Nephron progenitor cell (in vitro differentiated cells): ENCODE measurements around the gene CABP4.
A peak's percentile ranks its signal among the peaks of the same experiment; 100 is the strongest.

Source experiments
- DNase-seq: peaks from one replicate; pipeline ENCODE4 v3.0.0; 2021
- H3K27ac Mint-ChIP-seq: 2 replicates; pipeline ENCODE4 v1.8.0; 2021; ENCODE audit warnings: mild to moderate bottlenecking, moderate library complexity, mixed read lengths
- H3K27me3 Mint-ChIP-seq: 2 replicates; pipeline ENCODE4 v1.8.0; 2021; ENCODE audit warnings: mild to moderate bottlenecking, low read depth, mixed read lengths; ENCODE audit not compliant: poor library complexity
- H3K36me3 Mint-ChIP-seq: 2 replicates; pipeline ENCODE4 v1.8.0; 2021; ENCODE audit warnings: low read depth, mixed read lengths
- H3K4me1 Mint-ChIP-seq: 2 replicates; pipeline ENCODE4 v1.8.0; 2021; ENCODE audit warnings: mixed read lengths
- H3K4me3 Mint-ChIP-seq: 2 replicates; pipeline ENCODE4 v1.8.0; 2021; ENCODE audit warnings: mild to moderate bottlenecking, moderate library complexity, mixed read lengths
- H3K9me3 Mint-ChIP-seq: 2 replicates; pipeline ENCODE4 v1.8.0; 2021; ENCODE audit warnings: mild to moderate bottlenecking, moderate library complexity, mixed read lengths
- TF ChIP-seq, protein P1 (sequence below): fragments of 200-600 bp; sonication (generic); IDR thresholded peaks from 2 replicates; pipeline ENCODE4 v1.5.0; 2021; ENCODE audit warnings: antibody characterized with exemption

CABP4 gene

DNA sequence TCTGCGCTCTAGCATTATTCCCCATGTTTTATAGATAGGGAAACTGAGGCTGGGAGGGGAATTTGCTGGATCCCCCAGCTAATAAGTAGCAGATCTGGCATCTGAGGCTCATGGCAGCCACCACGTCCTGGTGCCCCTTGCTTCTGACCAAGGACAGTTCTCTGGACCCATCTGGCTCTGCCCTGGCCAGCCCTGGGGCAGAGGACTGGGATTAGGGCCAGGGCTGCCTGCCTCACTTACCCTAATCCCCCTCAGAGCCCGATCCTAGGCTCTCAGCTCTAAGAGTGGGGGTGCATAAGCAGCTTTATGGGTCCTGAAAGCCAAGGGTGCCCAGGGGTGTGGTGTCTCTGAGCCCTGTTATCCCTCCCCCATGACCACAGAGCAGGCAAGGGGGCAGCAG lies at the start of gene CABP4:
Gene CABP4, plus strand, starts transcription at position 301 of the 400 bp plus-strand sequence. Its CDS starts 70 bp downstream, at position 371.
- Mint-ChIP-seq H3K36me3 (no peaks in the 10 kb centered on the region), H3K4me1 (peaks cover 36% of the 10 kb centered on the region), H3K27me3 (peaks cover 3% of the 10 kb centered on the region), H3K9me3 (no peaks in the 10 kb centered on the region), H3K27ac (no peak within 1 kb of the TSS), H3K4me3 (no peak within 1 kb of the TSS)
- TF ChIP-seq, protein P1, sequence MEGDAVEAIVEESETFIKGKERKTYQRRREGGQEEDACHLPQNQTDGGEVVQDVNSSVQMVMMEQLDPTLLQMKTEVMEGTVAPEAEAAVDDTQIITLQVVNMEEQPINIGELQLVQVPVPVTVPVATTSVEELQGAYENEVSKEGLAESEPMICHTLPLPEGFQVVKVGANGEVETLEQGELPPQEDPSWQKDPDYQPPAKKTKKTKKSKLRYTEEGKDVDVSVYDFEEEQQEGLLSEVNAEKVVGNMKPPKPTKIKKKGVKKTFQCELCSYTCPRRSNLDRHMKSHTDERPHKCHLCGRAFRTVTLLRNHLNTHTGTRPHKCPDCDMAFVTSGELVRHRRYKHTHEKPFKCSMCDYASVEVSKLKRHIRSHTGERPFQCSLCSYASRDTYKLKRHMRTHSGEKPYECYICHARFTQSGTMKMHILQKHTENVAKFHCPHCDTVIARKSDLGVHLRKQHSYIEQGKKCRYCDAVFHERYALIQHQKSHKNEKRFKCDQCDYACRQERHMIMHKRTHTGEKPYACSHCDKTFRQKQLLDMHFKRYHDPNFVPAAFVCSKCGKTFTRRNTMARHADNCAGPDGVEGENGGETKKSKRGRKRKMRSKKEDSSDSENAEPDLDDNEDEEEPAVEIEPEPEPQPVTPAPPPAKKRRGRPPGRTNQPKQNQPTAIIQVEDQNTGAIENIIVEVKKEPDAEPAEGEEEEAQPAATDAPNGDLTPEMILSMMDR, result no peak
- DNase-seq, result no peak

- Mint-ChIP-seq H3K27me3 (peaks cover 4% of the 10 kb centered on the region), H3K27ac (no peak overlapping the region), H3K9me3 (no peaks in the 10 kb centered on the region), H3K4me1 (peaks cover 35% of the 10 kb centered on the region), H3K36me3 (no peaks in the 10 kb centered on the region), H3K4me3 (no peak overlapping the region)
- DNase-seq, result no peak
- TF ChIP-seq, protein P1, result no peak
These were observed 49.3 kb upstream of the CABP4 start for GRCh38 chr11:67405688-67406339.

- H3K4me1 Mint-ChIP-seq, result peaks cover 38% of the 10 kb centered on the region
- H3K4me3 Mint-ChIP-seq, result no peak overlapping the region
- peaks cover 4% of the 10 kb centered on the region for H3K27me3 Mint-ChIP-seq
- TF ChIP-seq, protein P1, result no peak
- H3K36me3 Mint-ChIP-seq, result no peaks in the 10 kb centered on the region
- no peak for DNase-seq
- no peaks in the 10 kb centered on the region for H3K9me3 Mint-ChIP-seq
- H3K27ac Mint-ChIP-seq, result no peak overlapping the region
These were observed 48.7 kb upstream of the CABP4 start for GRCh38 chr11:67406420-67406968.

- peak overlapping the region; percentile 90 for H3K27ac Mint-ChIP-seq
- TF ChIP-seq, protein P1, result no peak
- no peaks in the 10 kb centered on the region for H3K9me3 Mint-ChIP-seq
- no peaks in the 10 kb centered on the region for H3K36me3 Mint-ChIP-seq
- H3K4me1 Mint-ChIP-seq, result peaks cover 40% of the 10 kb centered on the region
- H3K4me3 Mint-ChIP-seq, result no peak overlapping the region
- H3K27me3 Mint-ChIP-seq, result peaks cover 8% of the 10 kb centered on the region
- no peak for DNase-seq
These were observed 48.0 kb upstream of the CABP4 start for GRCh38 chr11:67406969-67407687.

DNA sequence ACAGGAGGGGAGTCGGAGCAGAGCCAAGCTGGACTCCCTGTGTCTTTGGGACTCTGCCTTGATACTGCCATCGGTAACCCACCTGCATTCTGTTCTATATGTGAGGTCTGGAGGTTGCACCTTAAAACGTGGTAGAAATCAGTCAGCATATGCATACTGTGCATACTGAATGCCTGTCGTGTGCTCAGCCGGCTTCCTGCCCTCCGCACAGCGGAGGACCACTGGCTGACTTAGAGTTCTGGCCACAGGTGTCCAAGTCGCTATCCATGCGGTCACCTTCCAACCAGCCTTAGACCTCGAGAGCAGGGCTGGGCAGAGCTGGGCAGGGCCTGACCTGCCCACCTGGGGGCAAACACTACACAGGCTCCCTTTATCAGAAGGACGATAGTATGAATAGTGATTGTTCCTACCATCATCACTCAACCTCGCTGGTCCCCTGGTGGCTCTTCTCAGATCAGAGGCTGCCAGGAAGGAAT lies 47.4 kb upstream of the CABP4 start:
- peaks cover 43% of the 10 kb centered on the region for H3K4me1 Mint-ChIP-seq
- TF ChIP-seq, protein P1, result no peak
- no peaks in the 10 kb centered on the region for H3K9me3 Mint-ChIP-seq
- H3K27me3 Mint-ChIP-seq, result peaks cover 12% of the 10 kb centered on the region
- no peak for DNase-seq
- H3K36me3 Mint-ChIP-seq, result no peaks in the 10 kb centered on the region
- no peak overlapping the region for H3K27ac Mint-ChIP-seq
- no peak overlapping the region for H3K4me3 Mint-ChIP-seq
